Measurements from ENCODE around the gene CHD9NB. TPM values are rescaled to one million over a fixed set of nuclear protein-coding genes. Genes with fewer than 3 reads are reported as not detected.

Gene CHD9NB
- polyA plus RNA-seq, 2 of the 4 experiments (the other 2 are of a cell fraction), result 2.0 to 2.8 TPM

DNA sequence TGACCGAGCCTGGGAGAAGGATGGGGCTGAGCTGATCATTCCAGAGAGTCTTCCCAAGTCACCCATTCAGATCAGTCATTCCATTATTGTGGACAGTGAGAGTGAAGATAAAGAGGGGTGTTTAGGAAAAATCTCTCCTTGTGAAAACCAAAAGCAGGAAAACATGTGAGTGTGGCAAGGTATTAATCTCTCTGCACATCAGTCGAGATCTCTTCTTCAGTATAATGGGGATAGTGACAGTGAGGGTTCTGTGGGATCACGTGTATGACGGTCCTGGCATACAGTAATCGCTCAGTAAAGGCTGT is 37.5 kb upstream of the CHD9NB start:
- Histone ChIP-seq H3K4me3 (no peak overlapping the region), H3K27ac (peak overlapping the region; percentile 46 to 72; a peak in 4 of 6 replicates), H3K4me2 (peak overlapping the region; percentile 36; the same call in 2 of the 3 replicates), H3K4me1 (peaks cover 56% of the 10 kb centered on the region), H3K9me3 (no peaks in the 10 kb centered on the region)
- WGBS (ENCODE audit: missing lambda C conversion rate), result 95% methylated on average over 5 of the region's 5 CpGs
- ChIA-PET POLR2A (no interaction called here), CTCF (interaction anchor here (1.3 to 7.7 kb wide), 3 partner anchors 35 to 117 kb away, joined by 3 to 32 read pairs (median 4); partner anchors contain the start of gene CHD9)
- TF ChIP-seq KDM5A (IDR thresholded peaks at IDR 0.05) (no peak), CBX2 (IDR thresholded peaks at IDR 0.05; ENCODE audit: borderline replicate concordance, low read depth) (no peak), RARB (CRISPR knock-in tag; IDR thresholded peaks at IDR 0.05) (no peak), GATA3 (IDR thresholded peaks at IDR 0.05; ENCODE audit: borderline replicate concordance) (no peak), ZNF302 (CRISPR knock-in tag; IDR thresholded peaks at IDR 0.05) (no peak), CHD2 (IDR thresholded peaks at IDR 0.05; ENCODE audit: low read length, partially characterized antibody) (no peak), HOXB5 (CRISPR knock-in tag; IDR thresholded peaks at IDR 0.05) (no peak), RNF2 (IDR thresholded peaks at IDR 0.05; ENCODE audit: borderline replicate concordance, low read depth) (no peak), KDM1A (IDR thresholded peaks at IDR 0.05; ENCODE audit: low read depth) (no peak), TFCP2L1 (CRISPR knock-in tag; IDR thresholded peaks at IDR 0.05) (no peak), EHF (CRISPR knock-in tag; IDR thresholded peaks at IDR 0.05) (no peak), NFE2L2 (conservative IDR thresholded peaks at IDR 0.05; ENCODE audit: low read length) (no peak), TP53 (CRISPR knock-in tag; IDR thresholded peaks at IDR 0.05) (no peak)
- TF ChIP-seq, protein P1, sequence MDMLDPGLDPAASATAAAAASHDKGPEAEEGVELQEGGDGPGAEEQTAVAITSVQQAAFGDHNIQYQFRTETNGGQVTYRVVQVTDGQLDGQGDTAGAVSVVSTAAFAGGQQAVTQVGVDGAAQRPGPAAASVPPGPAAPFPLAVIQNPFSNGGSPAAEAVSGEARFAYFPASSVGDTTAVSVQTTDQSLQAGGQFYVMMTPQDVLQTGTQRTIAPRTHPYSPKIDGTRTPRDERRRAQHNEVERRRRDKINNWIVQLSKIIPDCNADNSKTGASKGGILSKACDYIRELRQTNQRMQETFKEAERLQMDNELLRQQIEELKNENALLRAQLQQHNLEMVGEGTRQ (IDR thresholded peaks at IDR 0.05), result no peak
- TF ChIP-seq, protein P2, sequence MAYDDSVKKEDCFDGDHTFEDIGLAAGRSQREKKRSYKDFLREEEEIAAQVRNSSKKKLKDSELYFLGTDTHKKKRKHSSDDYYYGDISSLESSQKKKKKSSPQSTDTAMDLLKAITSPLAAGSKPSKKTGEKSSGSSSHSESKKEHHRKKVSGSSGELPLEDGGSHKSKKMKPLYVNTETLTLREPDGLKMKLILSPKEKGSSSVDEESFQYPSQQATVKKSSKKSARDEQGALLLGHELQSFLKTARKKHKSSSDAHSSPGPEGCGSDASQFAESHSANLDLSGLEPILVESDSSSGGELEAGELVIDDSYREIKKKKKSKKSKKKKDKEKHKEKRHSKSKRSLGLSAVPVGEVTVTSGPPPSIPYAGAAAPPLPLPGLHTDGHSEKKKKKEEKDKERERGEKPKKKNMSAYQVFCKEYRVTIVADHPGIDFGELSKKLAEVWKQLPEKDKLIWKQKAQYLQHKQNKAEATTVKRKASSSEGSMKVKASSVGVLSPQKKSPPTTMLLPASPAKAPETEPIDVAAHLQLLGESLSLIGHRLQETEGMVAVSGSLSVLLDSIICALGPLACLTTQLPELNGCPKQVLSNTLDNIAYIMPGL (CRISPR knock-in tag; IDR thresholded peaks at IDR 0.05; ENCODE audit: borderline replicate concordance), result no peak
- TF ChIP-seq, protein P3, sequence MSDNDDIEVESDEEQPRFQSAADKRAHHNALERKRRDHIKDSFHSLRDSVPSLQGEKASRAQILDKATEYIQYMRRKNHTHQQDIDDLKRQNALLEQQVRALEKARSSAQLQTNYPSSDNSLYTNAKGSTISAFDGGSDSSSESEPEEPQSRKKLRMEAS (IDR thresholded peaks at IDR 0.05), result no peak
- TF ChIP-seq, protein P4, sequence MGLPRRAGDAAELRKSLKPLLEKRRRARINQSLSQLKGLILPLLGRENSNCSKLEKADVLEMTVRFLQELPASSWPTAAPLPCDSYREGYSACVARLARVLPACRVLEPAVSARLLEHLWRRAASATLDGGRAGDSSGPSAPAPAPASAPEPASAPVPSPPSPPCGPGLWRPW (IDR thresholded peaks at IDR 0.05), result no peak
- ATAC-seq (no peak), DNase-seq (ENCODE audit: low read depth in 1 of 2, low spot score in 1 of 2) (no peak), FAIRE-seq (no peak)

- WGBS (ENCODE audit: missing lambda C conversion rate), result 80% methylated on average over 4 of the region's 4 CpGs
- Histone ChIP-seq H3K4me3 (no peak overlapping the region), H3K4me1 (peaks cover 56% of the 10 kb centered on the region), H3K9me3 (no peaks in the 10 kb centered on the region), H3K4me2 (no peak overlapping the region), H3K27ac (peak overlapping the region in 1 of 2 experiments; percentile 72; a peak in 3 of 6 replicates)
- ATAC-seq (no peak), FAIRE-seq (no peak), DNase-seq (ENCODE audit: low read depth in 1 of 2, low spot score in 1 of 2) (no peak)
- CTCF ChIA-PET, result interaction anchor here (1.3 to 7.7 kb wide), 3 partner anchors 34 to 118 kb away, joined by 3 to 32 read pairs (median 4); partner anchors contain the start of gene CHD9
- TF ChIP-seq PBX3 (IDR thresholded peaks at IDR 0.05) (no peak), EP300 (IDR thresholded peaks at IDR 0.05) (0 out of 5 replicates have a peak, but pooled peaks of 1 of the 2 experiments have one; percentile 18)
- POLR2A ChIA-PET, result no interaction called here
Measured at GRCh38 chr16:53089434-53090285, 37.0 kb upstream of the CHD9NB start.
